Chondrocyte (in vitro differentiated cells): ENCODE results near the gene IKZF1. TPM values are rescaled to one million over a fixed set of nuclear protein-coding genes. Genes with fewer than 3 reads are reported as not detected.

Source experiments
- DNase-seq: peaks from one replicate; pipeline ENCODE4 v3.0.0; 2021; ENCODE audit warnings: mixed read lengths, low spot score
- H3K27ac Mint-ChIP-seq: one replicate; pipeline ENCODE4 v1.8.0; 2021; ENCODE audit warnings: mild to moderate bottlenecking, moderate library complexity, mixed read lengths; ENCODE audit not compliant: unreplicated experiment
- H3K27me3 Mint-ChIP-seq: 2 replicates; pipeline ENCODE4 v1.8.0; 2021; ENCODE audit warnings: low read depth, mixed read lengths
- H3K36me3 Mint-ChIP-seq: 2 replicates; pipeline ENCODE4 v1.8.0; 2021; ENCODE audit warnings: low read depth, mixed read lengths
- H3K4me1 Mint-ChIP-seq: 2 replicates; pipeline ENCODE4 v1.8.0; 2021; ENCODE audit warnings: low read depth, mild to moderate bottlenecking, mixed read lengths
- H3K4me3 Mint-ChIP-seq: one replicate; pipeline ENCODE4 v1.8.0; 2021; ENCODE audit warnings: mild to moderate bottlenecking, moderate library complexity, mixed read lengths; ENCODE audit not compliant: unreplicated experiment
- H3K9me3 Mint-ChIP-seq: 2 replicates; pipeline ENCODE4 v1.8.0; 2021; ENCODE audit warnings: low read depth, mixed read lengths
- CTCF ChIP-seq: fragments of 200-600 bp; sonication (generic); IDR thresholded peaks from 2 replicates; pipeline ENCODE4 v1.5.0; 2021; ENCODE audit warnings: antibody characterized with exemption, mild to moderate bottlenecking, moderate library complexity
- total RNA-seq: library from RNA; stranded (reverse); gene quantifications from 3 replicates; pipeline ENCODE4 v1.2.1, GENCODE V29; 2021

IKZF1 gene
- total RNA-seq, 1 donor from 2014 or later = not detected

GRCh38 chr7:50283731-50284130 lies 20.8 kb upstream of the IKZF1 start:
- H3K36me3 Mint-ChIP-seq = no peaks in the 10 kb centered on the region
- no peaks in the 10 kb centered on the region for H3K4me1 Mint-ChIP-seq
- no peak overlapping the region for H3K27ac Mint-ChIP-seq
- no peak overlapping the region for H3K4me3 Mint-ChIP-seq
- DNase-seq = no peak
- H3K9me3 Mint-ChIP-seq = no peaks in the 10 kb centered on the region
- no peak for TF ChIP-seq CTCF
- peaks cover 16% of the 10 kb centered on the region for H3K27me3 Mint-ChIP-seq

- no peaks in the 10 kb centered on the region for H3K36me3 Mint-ChIP-seq
- H3K27me3 Mint-ChIP-seq = peaks cover 16% of the 10 kb centered on the region
- no peaks in the 10 kb centered on the region for H3K9me3 Mint-ChIP-seq
- DNase-seq = no peak
- TF ChIP-seq CTCF = no peak
- no peak overlapping the region for H3K27ac Mint-ChIP-seq
- H3K4me1 Mint-ChIP-seq = no peaks in the 10 kb centered on the region
- H3K4me3 Mint-ChIP-seq = no peak overlapping the region
Measured at GRCh38 chr7:50284296-50284695, 20.2 kb upstream of the IKZF1 start.

- TF ChIP-seq CTCF = no peak
- Mint-ChIP-seq H3K9me3 (no peaks in the 10 kb centered on the region), H3K36me3 (no peaks in the 10 kb centered on the region), H3K27ac (no peak overlapping the region), H3K4me1 (no peaks in the 10 kb centered on the region), H3K4me3 (no peak overlapping the region), H3K27me3 (peaks cover 20% of the 10 kb centered on the region)
- DNase-seq = no peak
Measured at GRCh38 chr7:50285269-50285668, 19.2 kb upstream of the IKZF1 start.

GRCh38 chr7:50287129-50287528 lies 17.4 kb upstream of the IKZF1 start:
- H3K36me3 Mint-ChIP-seq = no peaks in the 10 kb centered on the region
- H3K27ac Mint-ChIP-seq = no peak overlapping the region

GRCh38 chr7:50292165-50292757 lies 12.3 kb upstream of the IKZF1 start:
- peaks cover 45% of the 10 kb centered on the region for H3K27me3 Mint-ChIP-seq
- no peaks in the 10 kb centered on the region for H3K9me3 Mint-ChIP-seq
- no peak for TF ChIP-seq CTCF
- H3K36me3 Mint-ChIP-seq = no peaks in the 10 kb centered on the region
- H3K27ac Mint-ChIP-seq = no peak overlapping the region
- no peaks in the 10 kb centered on the region for H3K4me1 Mint-ChIP-seq
- H3K4me3 Mint-ChIP-seq = no peak overlapping the region
- no peak for DNase-seq

More at GRCh38 chr7:50287129-50287528, 17.4 kb upstream of the IKZF1 start:
- DNase-seq = no peak
- Mint-ChIP-seq H3K9me3 (no peaks in the 10 kb centered on the region), H3K4me3 (no peak overlapping the region), H3K4me1 (no peaks in the 10 kb centered on the region), H3K27me3 (peaks cover 23% of the 10 kb centered on the region)
- no peak for TF ChIP-seq CTCF
